IMR-90 (cell line): ENCODE data around the gene SLIT1.

Source experiments
- BHLHE40 ChIP-seq: fragments of 150-350 bp; IDR thresholded peaks from 2 replicates; pipeline ENCODE4 v1.6.1; 2016; ENCODE audit warnings: mild to moderate bottlenecking, low read depth, low read length
- CEBPB ChIP-seq: IDR thresholded peaks from 2 replicates; pipeline ENCODE4 v1.6.1; 2012; ENCODE audit warnings: low read depth, low read length, improper control_type of control experiment
- CTCF ChIP-seq: conservative IDR thresholded peaks from 2 replicates; pipeline ENCODE4 v1.5.1; 2012; ENCODE audit warnings: mild to moderate bottlenecking, low read depth, low read length, improper control_type of control experiment
- ELK1 ChIP-seq: fragments of 150-350 bp; IDR thresholded peaks from 2 replicates; pipeline ENCODE4 v1.6.1; 2016; ENCODE audit warnings: low read depth, mild to moderate bottlenecking, low read length, moderate library complexity, borderline replicate concordance
- MAFK ChIP-seq: IDR thresholded peaks from 2 replicates; pipeline ENCODE4 v1.6.1; 2012; ENCODE audit warnings: low read depth, low read length, improper control_type of control experiment
- MAZ ChIP-seq: IDR thresholded peaks from 2 replicates; pipeline ENCODE4 v1.6.1; 2012; ENCODE audit warnings: low read depth, mild to moderate bottlenecking, low read length, improper control_type of control experiment, moderate library complexity, borderline replicate concordance
- MXI1 ChIP-seq: IDR thresholded peaks from 2 replicates; pipeline ENCODE4 v1.6.1; 2012; ENCODE audit warnings: low read depth, mild to moderate bottlenecking, low read length, moderate library complexity, borderline replicate concordance
- POLR2A ChIP-seq: IDR thresholded peaks from 2 replicates; pipeline ENCODE4 v1.6.1; 2012; ENCODE audit warnings: mild to moderate bottlenecking, low read depth, low read length
- RAD21 ChIP-seq: IDR thresholded peaks from 2 replicates; pipeline ENCODE4 v1.6.1; 2012; ENCODE audit warnings: low read length, improper control_type of control experiment
- RCOR1 ChIP-seq: IDR thresholded peaks from 2 replicates; pipeline ENCODE4 v1.6.1; 2012; ENCODE audit warnings: mild to moderate bottlenecking, low read length, improper control_type of control experiment; ENCODE audit not compliant: insufficient replicate concordance
- RFX5 ChIP-seq: IDR thresholded peaks from 2 replicates; pipeline ENCODE4 v1.8.0; 2012; ENCODE audit warnings: low read depth, mild to moderate bottlenecking, low read length, moderate library complexity
- SMC3 ChIP-seq: fragments of 150-350 bp; IDR thresholded peaks from 2 replicates; pipeline ENCODE4 v1.6.1; 2016; ENCODE audit warnings: low read depth, mild to moderate bottlenecking, antibody characterized with exemption, low read length, moderate library complexity

- TF ChIP-seq CTCF (no peak), POLR2A (no peak), RCOR1 (no peak), MXI1 (no peak), SMC3 (no peak), RFX5 (no peak), BHLHE40 (no peak), RAD21 (no peak), CEBPB (no peak), MAFK (no peak), ELK1 (no peak), MAZ (no peak)
Measured at GRCh38 chr10:97013568-97013967, 172.2 kb downstream of the SLIT1 start.
